GM19468 (cell line): ENCODE results near the gene OSGEPL1.
"Not testable (repeated sequence)": the region's sequence is repeated elsewhere in the genome, so short reads cannot be mapped to it uniquely, and the experiment has no call there.

Experiments
- ATAC-seq: cut with Tn5 transposase; IDR thresholded peaks from one replicate; pipeline ENCODE4 v1.9.1; 2021; ENCODE audit warnings: mild to moderate bottlenecking, moderate library complexity, moderate number of reproducible peaks; ENCODE audit not compliant: unreplicated experiment; ENCODE audit errors: extremely low read depth

Gene OSGEPL1

GRCh38 chr2:189756311-189756952, 6.2 kb downstream of the OSGEPL1 start:
- no peak for ATAC-seq

- no peak for ATAC-seq
Measured at GRCh38 chr2:189751080-189751658, 11.4 kb downstream of the OSGEPL1 start.

- ATAC-seq = no peak
Measured at GRCh38 chr2:189729430-189729829, 33.2 kb downstream of the OSGEPL1 start.

DNA sequence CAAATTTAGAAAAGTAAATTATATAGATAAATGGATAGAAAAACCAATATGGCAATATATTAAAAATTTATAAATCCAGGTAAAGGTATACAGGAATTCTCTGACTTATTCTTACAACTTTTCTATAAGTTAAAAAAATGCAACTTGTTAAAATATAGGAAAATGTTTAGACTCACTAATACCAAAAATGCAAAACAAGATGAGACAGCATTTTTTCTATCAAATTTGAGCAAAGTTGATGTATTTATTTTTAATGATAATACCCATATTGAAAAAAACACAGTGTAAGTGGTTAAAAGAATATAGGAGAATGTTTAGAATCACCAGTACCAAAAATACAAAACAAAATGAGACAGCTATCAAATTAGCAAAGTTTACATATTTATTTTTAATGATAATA, 35.7 kb downstream of the OSGEPL1 start:
- no peak for ATAC-seq

DNA sequence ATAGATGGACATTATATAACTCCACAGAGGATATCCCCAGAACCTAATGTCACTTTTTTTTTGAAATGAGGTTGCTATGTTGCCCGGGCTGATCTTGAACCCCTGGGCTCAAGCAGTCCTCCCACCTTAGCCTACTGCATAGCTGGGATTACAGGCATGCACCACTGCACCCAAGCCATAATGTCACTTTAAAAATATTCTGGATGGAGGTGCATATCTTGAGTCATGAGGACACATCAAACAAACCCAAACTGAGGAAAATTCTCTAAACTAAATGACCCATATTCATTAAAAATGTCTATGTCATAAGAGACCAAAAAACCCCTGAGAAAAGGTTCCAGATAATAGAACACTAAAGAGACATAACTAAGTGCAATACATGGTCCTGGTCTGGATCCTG, 36.3 kb downstream of the OSGEPL1 start:
- ATAC-seq = no peak

DNA sequence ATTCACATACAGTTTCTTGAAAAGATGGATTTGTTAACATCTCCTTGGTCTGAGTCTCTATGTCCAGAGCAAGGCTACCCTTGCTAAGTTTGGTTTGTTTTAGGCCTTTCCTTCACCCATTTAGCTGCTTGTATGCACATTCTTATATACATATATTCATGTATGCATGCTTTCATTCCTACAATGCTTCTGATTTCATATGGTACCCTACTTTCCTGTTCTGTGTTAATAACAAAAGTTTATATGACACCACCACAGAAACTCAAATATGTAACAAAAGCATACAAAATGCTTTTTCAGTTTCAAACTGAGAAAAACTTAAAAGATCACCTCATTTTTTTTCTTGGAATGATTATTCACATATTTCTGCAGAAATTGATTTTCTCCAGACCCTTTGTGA, 39.4 kb downstream of the OSGEPL1 start:
- ATAC-seq = no peak

- ATAC-seq = no peak
Measured at GRCh38 chr2:189719571-189719970, 43.0 kb downstream of the OSGEPL1 start.

GRCh38 chr2:189717593-189717992, 45.0 kb downstream of the OSGEPL1 start:
- not testable (repeated sequence) for ATAC-seq

DNA sequence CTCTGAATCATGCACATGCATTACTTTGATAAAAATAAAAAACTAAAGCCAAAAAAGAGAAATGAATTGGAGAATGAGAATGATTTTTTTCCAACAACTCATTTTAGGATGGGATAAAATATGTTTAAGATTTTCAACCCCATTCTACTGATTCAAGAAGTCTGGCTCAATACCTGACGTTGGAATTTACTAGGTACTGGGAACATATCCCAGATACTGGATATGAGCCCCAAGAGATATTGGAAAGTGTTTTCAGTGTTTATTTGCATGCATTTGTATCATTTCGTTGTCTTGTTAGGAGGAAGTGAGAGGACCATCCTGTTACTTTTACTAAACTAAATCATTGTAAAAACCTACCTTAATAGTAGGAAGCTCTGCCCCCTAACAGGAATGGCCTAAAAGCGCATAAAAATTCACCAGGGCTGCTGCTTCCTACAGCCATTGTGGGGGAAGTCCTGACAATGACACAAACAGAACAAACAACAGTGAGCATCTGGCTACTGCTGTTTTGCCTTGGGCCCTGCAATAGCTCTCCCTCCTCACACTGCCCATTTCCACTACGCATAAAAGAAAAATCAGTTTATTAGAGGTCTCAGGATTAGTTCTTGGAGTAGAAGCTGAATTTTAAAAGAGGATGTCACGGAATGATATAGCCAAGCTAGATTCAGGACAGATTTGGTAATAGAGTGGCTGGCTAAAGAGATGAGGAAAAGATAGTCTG, 52.9 kb downstream of the OSGEPL1 start:
- ATAC-seq = no peak

DNA sequence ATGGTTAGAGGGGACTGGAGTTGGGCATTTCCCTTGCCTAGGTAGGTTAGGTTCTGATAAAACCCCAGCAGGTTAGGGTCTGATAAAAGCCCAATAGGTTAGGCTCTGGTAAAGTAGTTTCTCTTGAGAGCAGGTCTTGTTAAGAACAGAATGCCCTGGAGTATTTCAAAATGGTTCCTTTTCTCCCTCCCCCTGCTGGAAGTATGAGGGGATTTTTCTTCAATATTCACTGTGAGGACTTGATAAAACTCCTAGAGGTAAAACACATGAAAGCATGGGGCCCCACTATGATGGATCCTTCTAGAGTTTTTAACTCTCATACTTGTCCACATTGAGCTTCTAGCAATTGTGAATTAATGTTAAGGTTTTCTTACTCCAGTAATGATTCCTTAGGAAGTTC, 60.5 kb downstream of the OSGEPL1 start:
- ATAC-seq = no peak

- no peak for ATAC-seq
Measured at GRCh38 chr2:189700681-189701080, 61.9 kb downstream of the OSGEPL1 start.

- no peak for ATAC-seq
Measured at GRCh38 chr2:189698020-189698887, 64.3 kb downstream of the OSGEPL1 start.
